Esophagus muscularis mucosa (tissue), 4 donors: ENCODE measurements around the gene C4BPB. TPM values are rescaled to one million over a fixed set of nuclear protein-coding genes. Genes with fewer than 3 reads are reported as not detected.

Source experiments
- DNase-seq: peaks from one replicate; pipeline ENCODE4 v3.0.0-alpha.2; 2017; ENCODE audit errors: extremely low spot score
- H3K27ac ChIP-seq, 4 donors: fragments of 200-600 bp; sonication (generic); replicated peaks in 1 of 4; 1 replicate in 3 of 4; 2 replicates in 1 of 4; pipeline ENCODE4 v1.5.1; 2016 to 2019; ENCODE audit warnings: mild to moderate bottlenecking in 1 of 4
- H3K27me3 ChIP-seq, 4 donors: fragments of 200-600 bp; sonication (generic); one replicate each; pipeline versions ENCODE4 v1.5.1 to v1.6.0; 2016 to 2019
- H3K36me3 ChIP-seq, 4 donors: fragments of 200-600 bp; sonication (generic); one replicate each; pipeline ENCODE4 v1.5.1; 2016 to 2019
- H3K4me1 ChIP-seq, 4 donors: fragments of 200-600 bp; sonication (generic); one replicate each; pipeline ENCODE4 v1.5.1; 2016 to 2019
- H3K4me3 ChIP-seq, 4 donors: fragments of 200-600 bp; sonication (generic); 1 replicate in 2 of 4; 2 replicates in 2 of 4; pipeline ENCODE4 v1.5.1; 2016 to 2019; ENCODE audit warnings: mild to moderate bottlenecking in 4 of 4, moderate library complexity in 1 of 4
- H3K9me3 ChIP-seq, 4 donors: fragments of 200-600 bp; sonication (generic); 1 replicate in 3 of 4; 2 replicates in 1 of 4; pipeline ENCODE4 v1.5.1; 2016 to 2019
- CTCF ChIP-seq, 3 experiments: fragments of 200-600 bp in 2 of 3; fragments of 450-650 bp in 1 of 3; sonication (generic) in 2 of 3; IDR thresholded peaks; one replicate each; pipeline ENCODE4 v1.5.1; 2017 to 2019; ENCODE audit warnings: antibody characterized with exemption in 3 of 3, mild to moderate bottlenecking in 2 of 3, moderate library complexity in 1 of 3
- EP300 ChIP-seq: sonication (generic); formaldehyde crosslinking; IDR thresholded peaks from one replicate; pipeline ENCODE4 v1.6.1; 2017; ENCODE audit warnings: antibody characterized with exemption
- POLR2A ChIP-seq: fragments of 450-650 bp; IDR thresholded peaks from one replicate; pipeline ENCODE4 v1.6.1; 2017; ENCODE audit warnings: antibody characterized with exemption, moderate library complexity, mild to moderate bottlenecking, low read depth
- POLR2AphosphoS5 ChIP-seq, 2 donors: sonication (generic); formaldehyde crosslinking; IDR thresholded peaks; one replicate each; pipeline ENCODE4 v1.6.1; 2017; ENCODE audit warnings: antibody characterized with exemption in 2 of 2
- WGBS: methylation state at CpG from one replicate; pipeline ENCODE4 v1.1.5; 2018; 5-methylcytosine and 5-hydroxymethylcytosine counted together
- intact Hi-C: fragments of 100-400 bp; cut with DNase I; formaldehyde crosslinking; loops from one replicate; pipeline ENCODE4 v1.15.1; 2023
- total RNA-seq, 4 donors: library from RNA; depleted of rRNA; stranded (reverse); fragments of >200 nt; gene quantifications; one replicate each; pipeline versions ENCODE4 v1.1.0 to v1.2.1, GENCODE V29; 2016

Gene C4BPB
- total RNA-seq, 4 donors from 2014 or later, result 0.34 to 1.7 (median 0.50) TPM; not detected in 1

GRCh38 chr1:207055386-207056001 lies 33.2 kb upstream of the C4BPB start:
- no peaks in the 10 kb centered on the region for H3K27me3 ChIP-seq
- H3K4me1 ChIP-seq, result peaks cover 16 to 24% (median 23%) of the 10 kb centered on the region in 4 donors
- intact Hi-C loops, result loop anchor here (10.0 kb wide), 1 partner anchor 909 kb away; no protein-coding TSS in a partner anchor
- no peak for TF ChIP-seq EP300
- TF ChIP-seq CTCF (IDR thresholded peaks at IDR 0.05), result no peak
- no peak for TF ChIP-seq POLR2A
- TF ChIP-seq POLR2AphosphoS5 (IDR thresholded peaks at IDR 0.05), result no peak
- DNase-seq, result no peak
- peaks cover 0 to 18% (median 2%) of the 10 kb centered on the region in 4 donors for H3K36me3 ChIP-seq
- no peaks in the 10 kb centered on the region for H3K9me3 ChIP-seq
- 69% methylated on average over 3 of the region's 3 CpGs for WGBS
- no peak overlapping the region for H3K4me3 ChIP-seq
- H3K27ac ChIP-seq, result no peak overlapping the region

GRCh38 chr1:207056673-207057072 lies 32.0 kb upstream of the C4BPB start:
- no peak overlapping the region for H3K4me3 ChIP-seq
- 92% methylated on average over 6 of the region's 6 CpGs for WGBS
- peaks cover 3 to 25% (median 8%) of the 10 kb centered on the region in 4 donors for H3K36me3 ChIP-seq
- peaks cover 12 to 17% (median 15%) of the 10 kb centered on the region in 4 donors for H3K4me1 ChIP-seq
- H3K27me3 ChIP-seq, result no peaks in the 10 kb centered on the region
- DNase-seq, result no peak
- intact Hi-C loops, result loop anchor here (10.0 kb wide), 1 partner anchor 908 kb away; no protein-coding TSS in a partner anchor
- TF ChIP-seq CTCF (IDR thresholded peaks at IDR 0.05) (no peak), EP300 (no peak), POLR2AphosphoS5 (IDR thresholded peaks at IDR 0.05) (no peak), POLR2A (no peak)
- no peaks in the 10 kb centered on the region for H3K9me3 ChIP-seq
- no peak overlapping the region for H3K27ac ChIP-seq

GRCh38 chr1:207058252-207058651 lies 30.4 kb upstream of the C4BPB start:
- intact Hi-C loops, result loop anchor here (10.0 kb wide), 1 partner anchor 907 kb away; no protein-coding TSS in a partner anchor
- WGBS, result 79% methylated on average over 4 of the region's 4 CpGs
- H3K4me1 ChIP-seq, result peaks cover 4 to 7% (median 6%) of the 10 kb centered on the region in 4 donors
- TF ChIP-seq POLR2A (no peak), CTCF (IDR thresholded peaks at IDR 0.05) (no peak), POLR2AphosphoS5 (IDR thresholded peaks at IDR 0.05) (no peak), EP300 (no peak)
- H3K36me3 ChIP-seq, result peaks cover 14 to 40% (median 24%) of the 10 kb centered on the region in 4 donors
- no peak overlapping the region for H3K4me3 ChIP-seq
- no peak for DNase-seq
- H3K27ac ChIP-seq, result no peak overlapping the region
- no peaks in the 10 kb centered on the region for H3K9me3 ChIP-seq
- H3K27me3 ChIP-seq, result no peaks in the 10 kb centered on the region

- intact Hi-C loops, result loop anchor here (10.0 kb wide), 1 partner anchor 906 kb away; no protein-coding TSS in a partner anchor
- TF ChIP-seq EP300 (no peak), CTCF (IDR thresholded peaks at IDR 0.05) (no peak), POLR2A (peak; percentile 16), POLR2AphosphoS5 (IDR thresholded peaks at IDR 0.05) (no peak)
- Histone ChIP-seq H3K27me3 (no peaks in the 10 kb centered on the region), H3K9me3 (no peaks in the 10 kb centered on the region), H3K36me3 (peaks cover 15 to 50% (median 33%) of the 10 kb centered on the region in 4 donors), H3K4me3 (no peak overlapping the region), H3K4me1 (peaks cover 0 to 4% (median 0%) of the 10 kb centered on the region in 4 donors), H3K27ac (no peak overlapping the region)
- 83% methylated on average over 6 of the region's 6 CpGs for WGBS
- DNase-seq, result no peak
These were observed 29.5 kb upstream of the C4BPB start for GRCh38 chr1:207058878-207059867.
